HG02610 (cell line): ENCODE data around the gene JPH2.

Experiments used
- ATAC-seq: cut with Tn5 transposase; IDR thresholded peaks from one replicate; pipeline ENCODE4 v1.9.1; 2021; ENCODE audit warnings: mild to moderate bottlenecking, moderate library complexity; ENCODE audit not compliant: unreplicated experiment

Gene JPH2

DNA sequence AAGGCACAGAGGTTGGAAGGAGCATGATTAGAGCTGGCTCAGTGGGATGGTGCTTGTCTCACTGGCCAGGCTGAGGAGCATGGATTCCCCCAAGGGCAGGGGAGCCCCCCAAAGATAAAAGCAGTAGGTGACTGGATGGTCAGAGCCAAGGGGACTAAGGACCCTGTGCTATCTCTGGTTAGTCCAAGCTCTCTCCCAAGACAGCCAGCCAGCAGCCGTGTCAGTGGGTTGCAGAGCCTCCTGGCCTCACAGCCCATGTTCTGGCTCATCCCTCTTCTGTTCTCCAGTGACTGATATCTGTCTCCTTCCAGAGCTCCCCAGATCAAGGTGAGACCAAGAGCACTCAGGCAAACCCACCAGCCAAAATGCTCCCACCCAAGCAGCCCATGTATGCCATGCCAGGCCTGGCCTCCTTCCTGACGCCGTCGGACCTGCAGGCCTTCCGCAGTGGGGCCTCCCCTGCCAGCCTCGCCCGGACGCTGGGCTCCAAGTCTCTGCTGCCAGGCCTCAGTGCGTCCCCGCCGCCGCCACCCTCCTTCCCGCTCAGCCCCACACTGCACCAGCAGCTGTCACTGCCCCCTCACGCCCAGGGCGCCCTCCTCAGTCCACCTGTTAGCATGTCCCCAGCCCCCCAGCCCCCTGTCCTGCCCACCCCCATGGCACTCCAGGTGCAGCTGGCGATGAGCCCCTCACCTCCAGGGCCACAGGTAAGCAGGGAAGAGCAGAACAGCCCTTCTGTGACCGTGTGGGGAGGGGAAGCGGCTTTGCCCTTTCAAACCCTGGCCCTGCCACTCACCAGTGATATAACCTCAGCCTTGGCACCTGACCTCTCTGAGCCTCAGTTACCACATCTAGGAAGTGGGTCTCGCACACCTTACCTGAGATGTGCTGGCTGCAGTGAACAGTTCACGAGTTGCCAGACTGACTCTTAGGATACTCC is 121.3 kb downstream of the JPH2 start:
- ATAC-seq, result no peak

DNA sequence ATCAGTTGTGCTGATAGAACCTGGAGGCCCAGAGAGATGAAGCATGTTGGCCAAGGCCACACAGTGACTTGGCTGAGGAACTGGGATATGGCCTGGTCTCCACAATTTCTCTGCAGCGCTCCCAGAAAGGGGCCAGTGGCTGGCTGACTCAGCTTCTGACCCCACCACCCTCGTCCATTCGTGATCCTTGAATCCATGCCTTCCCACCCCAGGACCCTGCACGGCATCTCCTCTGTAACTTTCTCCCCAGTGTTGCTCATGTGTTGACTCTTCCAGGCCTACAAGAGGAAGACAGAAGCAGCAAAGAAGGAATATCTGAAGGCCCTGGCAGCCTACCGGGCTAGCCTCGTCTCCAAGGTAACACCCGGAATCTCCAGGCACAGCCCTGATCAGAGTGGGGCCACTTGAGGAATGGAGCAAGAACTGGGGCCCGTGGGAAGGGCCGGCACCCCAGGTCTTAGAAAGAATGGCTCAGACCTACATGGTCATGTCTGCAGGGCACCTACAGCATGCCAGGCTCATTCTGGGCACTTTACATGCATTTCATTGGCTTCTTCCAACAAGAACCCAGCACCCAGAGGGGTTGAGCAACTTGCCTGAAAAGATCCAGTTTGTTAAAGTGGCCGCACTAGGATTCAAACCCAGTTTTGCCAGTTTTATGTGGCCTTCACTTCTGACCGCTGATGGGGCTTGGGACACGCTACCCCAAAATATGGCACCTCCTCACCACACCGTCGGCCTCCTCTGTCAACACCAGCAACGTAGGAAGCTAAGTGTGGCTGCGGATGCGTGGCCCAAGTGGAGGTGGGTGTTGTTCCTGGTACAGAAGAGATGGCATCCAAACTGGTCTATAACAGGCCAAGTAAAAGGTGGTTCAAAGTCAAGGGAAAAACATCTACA is 122.2 kb downstream of the JPH2 start:
- no peak for ATAC-seq
